Progenitor cell of endocrine pancreas (in vitro differentiated cells): Measurements from ENCODE around the gene LILRB1. TPM values are rescaled to one million over a fixed set of nuclear protein-coding genes. Genes with fewer than 3 reads are reported as not detected.

ENCODE experiments used
- DNase-seq: peaks from one replicate; pipeline ENCODE4 v3.0.0; 2021; ENCODE audit warnings: low spot score; ENCODE audit not compliant: unreplicated experiment
- H3K27ac Mint-ChIP-seq: 2 replicates; pipeline ENCODE4 v1.8.0; 2021; ENCODE audit warnings: mild to moderate bottlenecking, moderate library complexity, mixed read lengths
- H3K27me3 Mint-ChIP-seq: 2 replicates; pipeline ENCODE4 v1.8.0; 2021; ENCODE audit warnings: mixed read lengths
- H3K36me3 Mint-ChIP-seq: 2 replicates; pipeline ENCODE4 v1.8.0; 2022; ENCODE audit warnings: mixed read lengths; ENCODE audit not compliant: insufficient read depth
- H3K4me1 Mint-ChIP-seq: 2 replicates; pipeline ENCODE4 v1.8.0; 2021; ENCODE audit warnings: low read depth, mixed read lengths
- H3K4me3 Mint-ChIP-seq: 2 replicates; pipeline ENCODE4 v1.8.0; 2021; ENCODE audit warnings: low read depth, mild to moderate bottlenecking, moderate library complexity, mixed read lengths
- H3K9me3 Mint-ChIP-seq: 2 replicates; pipeline ENCODE4 v1.8.0; 2021; ENCODE audit warnings: low read depth, mixed read lengths
- total RNA-seq: library from RNA; stranded (reverse); gene quantifications from 2 replicates; pipeline ENCODE4 v1.2.1, GENCODE V29; 2021
- TF ChIP-seq, protein P1 (sequence below): fragments of 200-600 bp; sonication (generic); IDR thresholded peaks from one replicate; pipeline ENCODE4 v1.5.0; 2021; ENCODE audit warnings: antibody characterized with exemption, mild to moderate bottlenecking; ENCODE audit not compliant: unreplicated experiment

The LILRB1 gene
- total RNA-seq, 1 donor from 2014 or later, result not detected

DNA sequence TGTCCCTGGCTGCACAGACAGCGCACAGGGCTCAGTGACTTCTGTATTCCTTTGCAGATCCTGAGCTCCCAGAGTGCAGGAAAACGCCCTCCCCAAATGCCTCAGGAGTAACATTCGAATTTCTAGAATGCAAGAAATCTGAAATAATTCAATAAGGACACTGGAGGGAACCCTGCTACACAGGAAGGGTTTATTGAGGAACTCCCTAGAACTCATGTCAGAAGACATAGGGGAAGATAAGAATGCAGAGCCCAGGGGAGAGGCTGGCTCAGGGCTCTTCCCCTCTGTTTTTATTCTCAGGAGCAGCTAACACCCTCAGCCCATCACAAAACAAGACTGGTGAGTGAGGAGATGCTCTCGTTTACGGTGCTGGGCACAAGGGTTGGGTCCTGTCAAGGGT, 30.1 kb upstream of the LILRB1 start:
- no peak for DNase-seq

DNA sequence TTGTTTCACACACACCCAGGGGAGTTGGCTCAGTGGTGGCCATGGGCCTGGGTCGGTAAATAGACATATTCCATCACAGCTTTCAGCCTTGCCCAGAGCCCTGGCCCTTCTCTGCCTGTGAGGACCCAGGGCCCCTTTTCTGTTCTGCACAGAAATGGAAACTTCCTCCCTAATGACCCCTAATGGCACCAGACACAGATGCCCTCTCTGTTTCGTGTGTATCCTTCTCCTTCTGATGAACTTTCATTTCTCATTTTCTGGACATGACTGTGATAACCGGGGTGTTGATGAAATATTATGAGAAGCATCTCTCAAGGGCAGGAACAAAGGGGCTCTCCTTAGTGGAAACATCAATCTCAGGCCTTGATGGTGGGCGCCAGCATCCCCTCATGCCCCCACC, 24.1 kb upstream of the LILRB1 start:
- DNase-seq, result no peak
- Mint-ChIP-seq H3K27ac (no peak overlapping the region), H3K4me1 (no peaks in the 10 kb centered on the region), H3K36me3 (peaks cover 2% of the 10 kb centered on the region), H3K9me3 (peaks cover 54% of the 10 kb centered on the region), H3K4me3 (no peak overlapping the region), H3K27me3 (no peaks in the 10 kb centered on the region)
- TF ChIP-seq, protein P1, sequence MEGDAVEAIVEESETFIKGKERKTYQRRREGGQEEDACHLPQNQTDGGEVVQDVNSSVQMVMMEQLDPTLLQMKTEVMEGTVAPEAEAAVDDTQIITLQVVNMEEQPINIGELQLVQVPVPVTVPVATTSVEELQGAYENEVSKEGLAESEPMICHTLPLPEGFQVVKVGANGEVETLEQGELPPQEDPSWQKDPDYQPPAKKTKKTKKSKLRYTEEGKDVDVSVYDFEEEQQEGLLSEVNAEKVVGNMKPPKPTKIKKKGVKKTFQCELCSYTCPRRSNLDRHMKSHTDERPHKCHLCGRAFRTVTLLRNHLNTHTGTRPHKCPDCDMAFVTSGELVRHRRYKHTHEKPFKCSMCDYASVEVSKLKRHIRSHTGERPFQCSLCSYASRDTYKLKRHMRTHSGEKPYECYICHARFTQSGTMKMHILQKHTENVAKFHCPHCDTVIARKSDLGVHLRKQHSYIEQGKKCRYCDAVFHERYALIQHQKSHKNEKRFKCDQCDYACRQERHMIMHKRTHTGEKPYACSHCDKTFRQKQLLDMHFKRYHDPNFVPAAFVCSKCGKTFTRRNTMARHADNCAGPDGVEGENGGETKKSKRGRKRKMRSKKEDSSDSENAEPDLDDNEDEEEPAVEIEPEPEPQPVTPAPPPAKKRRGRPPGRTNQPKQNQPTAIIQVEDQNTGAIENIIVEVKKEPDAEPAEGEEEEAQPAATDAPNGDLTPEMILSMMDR, result no peak

More for the DNA sequence above, 30.1 kb upstream of the LILRB1 start:
- TF ChIP-seq, protein P1, result no peak
- Mint-ChIP-seq H3K4me1 (no peaks in the 10 kb centered on the region), H3K36me3 (no peaks in the 10 kb centered on the region), H3K4me3 (no peak overlapping the region), H3K27ac (no peak overlapping the region), H3K9me3 (peaks cover 51% of the 10 kb centered on the region), H3K27me3 (no peaks in the 10 kb centered on the region)

DNA sequence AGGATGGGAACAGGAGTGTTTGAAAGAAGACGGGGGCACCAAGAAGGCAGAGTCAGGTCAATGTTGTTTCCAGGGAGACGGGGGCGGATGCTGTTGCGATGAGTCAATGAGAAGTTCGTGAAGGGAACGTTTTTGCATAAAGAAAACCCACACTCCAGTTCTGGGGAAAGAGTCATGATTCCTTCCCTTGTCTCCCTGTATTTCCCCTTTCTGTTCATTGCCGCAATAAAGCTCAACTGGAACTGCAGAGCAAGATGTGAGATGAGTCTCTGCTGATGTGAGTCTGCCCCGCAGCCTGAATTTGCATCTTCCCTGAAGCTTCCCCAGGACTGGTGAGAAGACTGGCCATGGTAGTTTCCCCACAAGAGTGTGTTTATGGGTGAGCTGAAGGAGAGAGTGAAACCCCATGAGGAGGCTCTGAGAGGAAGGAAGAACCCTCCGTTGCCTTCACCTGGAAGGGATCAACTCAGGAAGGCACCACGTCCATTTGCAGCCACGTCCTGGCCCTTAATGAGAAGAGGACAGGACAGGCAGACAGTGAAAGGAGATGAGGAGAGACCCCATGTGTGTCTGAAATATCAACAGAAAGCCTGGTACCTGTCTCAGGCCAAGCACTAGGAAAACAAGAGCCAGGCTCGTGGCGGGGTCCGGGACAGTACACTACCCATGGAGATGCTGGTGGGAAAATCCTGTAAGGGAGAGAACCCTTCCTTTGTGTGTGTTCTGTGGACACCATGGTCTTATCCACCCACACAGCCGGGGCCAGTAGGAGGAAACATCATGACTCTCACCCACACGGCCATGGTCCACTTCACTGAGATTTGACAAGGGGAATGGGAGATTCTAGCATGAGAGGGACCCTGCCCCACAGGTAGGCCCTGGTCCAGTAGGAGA, 23.1 kb upstream of the LILRB1 start:
- Mint-ChIP-seq H3K4me1 (no peaks in the 10 kb centered on the region), H3K9me3 (peaks cover 55% of the 10 kb centered on the region)

DNA sequence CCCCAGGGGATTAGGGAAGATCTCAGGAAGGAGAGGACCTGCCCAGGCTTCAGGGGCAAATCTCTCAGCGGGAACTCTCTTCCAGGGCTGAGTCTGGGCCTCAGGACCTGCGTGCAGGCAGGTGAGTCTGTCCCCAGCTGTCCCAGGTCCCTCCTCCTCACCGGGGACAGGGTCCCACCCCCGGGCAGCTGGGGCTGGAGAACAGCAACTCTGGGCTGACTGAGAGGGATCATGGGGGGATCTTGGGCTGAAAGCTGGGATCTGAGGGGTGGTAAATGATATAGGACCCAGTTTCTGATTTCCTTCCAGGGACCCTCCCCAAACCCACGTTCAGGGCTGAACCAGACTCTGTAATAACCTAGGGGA, 22.5 kb upstream of the LILRB1 start:
- DNase-seq, result no peak
- TF ChIP-seq, protein P1, result no peak
- no peaks in the 10 kb centered on the region for H3K27me3 Mint-ChIP-seq
- H3K36me3 Mint-ChIP-seq, result peaks cover 2% of the 10 kb centered on the region
- H3K9me3 Mint-ChIP-seq, result peaks cover 52% of the 10 kb centered on the region
- no peaks in the 10 kb centered on the region for H3K4me1 Mint-ChIP-seq
- no peak overlapping the region for H3K27ac Mint-ChIP-seq
- H3K4me3 Mint-ChIP-seq, result no peak overlapping the region

More for the DNA sequence above, 23.1 kb upstream of the LILRB1 start:
- TF ChIP-seq, protein P1, result no peak
- H3K36me3 Mint-ChIP-seq, result peaks cover 2% of the 10 kb centered on the region
- no peak overlapping the region for H3K4me3 Mint-ChIP-seq
- H3K27ac Mint-ChIP-seq, result no peak overlapping the region
- no peak for DNase-seq
- H3K27me3 Mint-ChIP-seq, result no peaks in the 10 kb centered on the region

DNA sequence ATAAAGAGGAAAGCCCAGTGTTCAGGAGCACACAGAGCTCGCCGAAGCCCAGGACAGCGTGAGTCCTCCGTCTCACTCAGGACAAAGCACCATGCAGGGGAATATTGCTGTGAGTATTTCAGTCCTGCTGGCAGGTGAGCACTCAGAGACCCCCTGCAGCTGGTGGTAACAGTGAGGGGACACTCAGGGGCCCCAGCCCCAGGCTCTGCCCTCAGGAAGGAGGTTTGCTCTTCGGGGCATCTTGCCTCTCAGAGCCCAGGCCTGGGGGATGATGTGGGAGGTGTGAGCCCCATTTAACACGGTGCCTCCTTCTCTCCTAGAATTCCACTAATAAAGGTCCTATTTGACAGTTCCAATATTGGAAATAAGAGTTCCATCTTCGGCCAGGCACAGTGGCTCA, 22.1 kb upstream of the LILRB1 start:
- H3K4me1 Mint-ChIP-seq, result no peaks in the 10 kb centered on the region
- H3K27ac Mint-ChIP-seq, result no peak overlapping the region
- no peaks in the 10 kb centered on the region for H3K27me3 Mint-ChIP-seq
- TF ChIP-seq, protein P1, result no peak
- DNase-seq, result no peak
- peaks cover 50% of the 10 kb centered on the region for H3K9me3 Mint-ChIP-seq
- H3K4me3 Mint-ChIP-seq, result no peak overlapping the region
- H3K36me3 Mint-ChIP-seq, result peaks cover 2% of the 10 kb centered on the region
